GM18498 (cell line): ENCODE measurements around the gene METTL21A.
A peak's percentile ranks its signal among the peaks of the same experiment; 100 is the strongest.
"Not testable (repeated sequence)": the region's sequence is repeated elsewhere in the genome, so short reads cannot be mapped to it uniquely, and the experiment has no call there.

ENCODE experiments used
- ATAC-seq: cut with Tn5 transposase; IDR thresholded peaks from one replicate; pipeline ENCODE4 v1.9.1; 2021; ENCODE audit warnings: mild to moderate bottlenecking, moderate library complexity; ENCODE audit not compliant: unreplicated experiment

Gene METTL21A

DNA sequence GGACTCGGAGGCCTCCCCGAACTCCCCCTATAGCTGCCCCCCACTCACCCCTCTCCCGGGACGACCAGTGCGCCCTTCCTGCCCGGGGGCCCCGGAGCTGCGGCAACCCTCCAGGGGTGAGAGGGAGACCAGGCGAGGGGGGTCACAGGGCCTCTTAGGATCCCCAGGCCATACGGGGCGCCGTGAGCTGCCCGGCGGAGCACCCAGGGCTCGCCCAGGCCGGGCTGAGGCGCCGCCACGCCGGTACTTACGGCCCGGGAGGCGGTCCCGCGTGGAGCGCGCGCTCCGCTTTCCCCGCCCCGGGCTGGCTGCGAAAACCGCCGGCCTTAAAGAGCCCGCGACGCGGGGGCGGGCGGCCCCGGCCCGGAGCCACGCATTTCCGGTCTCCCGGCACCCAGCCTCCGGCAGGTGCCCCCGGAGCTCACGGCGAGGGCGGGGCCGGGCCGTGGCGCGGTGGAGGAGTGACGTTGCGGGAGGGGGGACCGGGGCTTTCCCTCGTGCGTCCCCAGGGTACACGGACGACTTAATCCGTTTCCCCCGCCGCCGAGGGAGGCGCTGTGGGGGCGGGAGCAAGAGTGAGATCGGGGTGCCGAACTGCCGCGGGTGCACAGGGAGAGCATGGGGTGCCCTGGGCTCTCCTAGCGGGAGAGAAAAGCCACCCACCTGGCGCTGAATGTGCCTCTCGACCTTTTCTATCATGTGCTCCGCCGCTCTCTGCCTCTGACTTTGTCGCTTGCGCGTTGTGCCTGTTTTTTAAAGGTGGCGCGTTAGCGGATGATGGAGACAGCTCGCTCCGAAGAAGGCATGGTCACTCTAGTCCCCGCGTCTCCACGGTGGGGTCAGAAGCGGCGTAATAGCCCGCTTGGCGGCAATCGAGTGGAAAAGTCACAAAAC is at the start of gene METTL21A:
Gene METTL21A (minus strand): TSS at position 381 of the 894 bp plus-strand sequence. CDS start 1,019 bp downstream, outside the sequence.
- peak; percentile 65 for ATAC-seq

DNA sequence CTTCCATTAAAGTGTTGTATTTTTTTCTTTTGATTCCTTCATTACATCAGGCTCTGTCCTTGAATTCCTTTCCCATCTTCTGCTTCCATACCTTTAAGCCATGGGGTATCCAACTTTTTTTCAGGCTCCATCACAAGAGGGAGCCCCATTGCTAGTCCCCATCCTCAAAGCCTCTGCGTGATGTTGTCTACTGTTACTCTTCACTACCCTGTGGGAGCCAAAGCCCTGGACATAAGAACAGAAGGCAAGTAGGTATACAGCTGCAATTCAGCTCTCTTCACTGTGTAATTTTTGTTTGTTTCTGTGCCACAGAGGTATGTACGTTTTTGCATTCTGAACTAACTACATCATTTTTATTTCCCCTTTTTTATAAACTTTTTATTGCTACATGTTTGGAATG is 49.6 kb upstream of the METTL21A start:
- ATAC-seq: no peak

- no peak for ATAC-seq
These were observed 49.1 kb upstream of the METTL21A start for GRCh38 chr2:207674266-207674774.

- no peak for ATAC-seq
These were observed 48.2 kb upstream of the METTL21A start for GRCh38 chr2:207673431-207673830.

GRCh38 chr2:207670887-207671286 is 45.7 kb upstream of the METTL21A start:
- ATAC-seq: no peak

DNA sequence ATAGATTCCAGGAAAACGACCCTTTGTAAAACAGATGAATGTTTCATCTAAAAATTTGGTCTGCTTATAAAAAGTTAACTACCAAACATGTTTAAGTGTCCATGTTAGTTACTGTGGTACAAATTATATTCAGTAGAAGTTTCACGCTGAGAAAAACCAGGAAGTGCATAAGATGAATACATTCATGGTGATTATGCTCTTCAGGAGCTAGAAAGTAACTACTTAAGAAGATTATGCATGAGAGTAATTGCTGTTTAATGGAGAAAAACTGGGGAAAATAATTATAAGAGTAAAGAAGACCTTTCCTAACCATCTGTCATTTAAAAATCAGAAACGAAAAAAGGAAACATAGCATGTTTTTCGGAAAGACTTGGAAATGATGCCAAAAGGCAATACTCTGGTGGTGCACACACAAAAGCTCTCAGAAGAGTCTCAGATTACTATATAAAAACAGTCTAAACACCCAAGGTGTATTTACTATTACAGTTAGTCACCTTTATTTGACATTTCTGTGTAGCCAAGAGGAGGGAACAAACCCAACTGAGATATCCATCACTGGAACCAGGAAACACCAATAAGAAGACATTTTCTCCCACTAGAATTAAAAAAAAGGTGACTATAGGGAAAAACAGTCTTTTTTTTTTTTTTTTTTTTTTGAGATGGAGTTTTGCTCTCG is 38.8 kb upstream of the METTL21A start:
- no peak for ATAC-seq

- ATAC-seq: peak; percentile 94
These were observed 37.0 kb upstream of the METTL21A start for GRCh38 chr2:207662203-207662602.

DNA sequence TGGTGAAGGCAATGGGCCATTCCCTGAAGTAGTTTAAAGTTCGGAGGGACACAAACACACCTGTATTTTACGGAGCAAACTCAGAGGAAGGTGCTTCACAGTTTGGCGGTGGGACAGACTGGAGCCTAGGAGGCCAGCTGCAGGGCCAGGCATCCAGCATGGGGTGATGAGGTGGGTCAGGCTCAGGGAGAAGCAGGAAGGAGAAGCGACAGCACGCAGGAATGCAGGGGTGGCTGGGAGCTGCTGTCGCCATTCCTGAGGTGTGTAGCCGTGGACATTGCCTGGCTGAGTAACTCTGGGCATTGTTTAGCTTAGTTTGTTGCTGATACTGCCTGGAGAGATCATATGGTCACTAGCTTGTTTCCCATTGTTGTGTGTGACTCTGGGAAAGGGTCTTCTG is 35.8 kb upstream of the METTL21A start:
- ATAC-seq: no peak

DNA sequence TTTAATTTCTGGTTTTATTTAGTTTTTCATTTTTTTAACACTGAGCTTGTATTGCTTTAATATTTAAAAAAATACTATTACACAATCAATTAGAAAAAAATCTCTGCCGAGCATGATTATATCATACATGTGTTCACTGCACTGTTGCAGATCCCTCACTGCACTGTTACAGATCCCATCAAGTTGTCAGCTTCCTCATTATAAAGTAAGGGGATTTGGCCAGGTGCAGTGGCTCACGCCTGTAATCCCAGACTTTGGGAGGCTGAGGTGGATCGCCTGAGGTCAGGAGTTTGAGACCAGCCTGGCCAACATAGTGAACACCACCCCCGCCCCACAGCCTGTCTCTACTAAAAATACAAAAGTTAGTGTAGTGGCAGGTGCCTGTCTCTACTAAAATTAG is 33.0 kb upstream of the METTL21A start:
- ATAC-seq: no peak

DNA sequence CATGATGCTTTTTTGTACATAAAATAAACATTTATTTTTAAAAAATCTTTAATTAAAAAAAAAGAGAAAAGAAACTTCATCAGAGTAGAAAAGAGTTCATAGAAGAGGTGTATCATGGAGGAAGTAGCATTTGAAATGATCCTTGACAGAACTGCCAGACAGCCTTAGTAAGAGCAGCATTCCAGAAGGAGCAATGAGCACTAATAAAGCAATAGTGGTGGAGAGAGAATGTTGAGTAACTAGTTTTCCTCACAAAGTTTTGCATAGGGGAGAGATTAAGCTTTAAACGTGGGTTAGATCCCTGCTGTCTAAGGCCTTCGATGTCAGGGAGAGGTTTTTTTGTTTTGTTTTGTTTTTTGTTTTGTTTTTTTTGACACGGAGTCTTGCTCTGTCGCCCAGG is 29.8 kb upstream of the METTL21A start:
- no peak for ATAC-seq

- not testable (repeated sequence) for ATAC-seq
These were observed 21.4 kb upstream of the METTL21A start for GRCh38 chr2:207646582-207646981.

GRCh38 chr2:207643892-207644291 is 18.7 kb upstream of the METTL21A start:
- no peak for ATAC-seq

DNA sequence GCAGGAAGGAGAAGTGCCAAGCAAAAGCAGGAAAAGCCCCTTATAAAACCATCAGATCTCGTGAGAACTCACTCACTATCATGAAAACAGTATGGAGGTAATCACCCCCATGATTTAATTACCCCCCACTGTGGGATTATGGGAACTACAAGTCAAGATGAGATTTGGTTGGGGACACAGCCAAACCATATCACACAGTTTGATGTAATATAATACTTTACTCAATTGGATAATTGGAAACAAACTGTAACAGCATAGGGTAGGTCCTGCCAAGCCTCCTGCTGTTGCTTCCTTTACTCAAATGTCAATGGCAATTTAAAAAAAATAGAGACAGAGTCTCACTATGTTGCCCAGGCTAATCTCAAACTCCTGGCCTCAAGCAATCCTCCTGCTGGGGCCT is 15.5 kb upstream of the METTL21A start:
- ATAC-seq: no peak

- ATAC-seq: no peak
These were observed 15.0 kb upstream of the METTL21A start for GRCh38 chr2:207640160-207640559.

- not testable (repeated sequence) for ATAC-seq
These were observed 14.1 kb upstream of the METTL21A start for GRCh38 chr2:207639288-207639687.

- ATAC-seq: no peak
These were observed 10.4 kb upstream of the METTL21A start for GRCh38 chr2:207635468-207636200.

DNA sequence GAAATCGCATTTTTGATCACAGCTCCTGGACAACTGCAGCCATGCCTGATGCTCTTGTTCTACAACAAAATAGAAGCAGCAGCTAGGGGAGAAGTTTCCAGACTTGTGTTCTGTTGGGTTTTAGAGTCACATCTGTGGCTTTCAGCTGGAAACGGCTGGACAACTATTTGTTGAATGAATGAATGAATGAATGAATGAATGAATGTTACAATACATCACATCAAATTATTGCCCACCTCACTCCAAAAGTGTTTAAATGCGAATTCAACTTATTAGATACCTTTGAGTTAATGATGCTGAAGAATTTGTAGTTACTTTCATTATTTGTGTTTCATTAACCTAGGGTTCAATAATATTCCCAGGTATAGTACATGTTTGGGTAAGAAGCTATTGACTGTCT is 8.5 kb upstream of the METTL21A start:
- ATAC-seq: no peak

GRCh38 chr2:207632575-207633493 is 7.6 kb upstream of the METTL21A start:
- peak; percentile 50 for ATAC-seq

DNA sequence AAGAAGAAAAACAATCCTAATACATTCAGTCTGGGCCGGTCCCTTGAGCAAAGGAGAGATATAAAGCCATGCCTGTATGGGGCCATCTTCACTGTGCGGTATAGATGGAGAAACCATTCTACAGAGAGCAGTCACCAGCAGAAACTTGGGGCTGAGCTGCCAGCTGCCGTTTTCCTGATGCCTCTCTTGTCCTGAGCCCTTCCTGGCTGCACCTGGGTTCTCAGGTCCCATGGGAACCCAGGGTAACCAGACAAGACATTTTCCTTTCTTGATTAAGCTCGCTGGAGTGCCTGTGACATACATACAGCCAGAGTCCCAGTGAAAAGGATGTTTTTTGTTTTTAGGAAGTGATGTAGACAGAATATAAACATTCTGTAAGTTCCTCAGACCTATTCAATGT is 5.3 kb upstream of the METTL21A start:
- no peak for ATAC-seq

- no peak for ATAC-seq
These were observed 4.4 kb upstream of the METTL21A start for GRCh38 chr2:207629553-207629952.
